SK-N-SH treated with all-trans-retinoic acid at 6 μM for 48 hours (cell line): ENCODE data around the gene IL16.

Experiments used
- CREB5 ChIP-seq: fragments of 250-450 bp; sonication (Bioruptor Pico); IDR thresholded peaks from 2 replicates; pipeline ENCODE4 v1.5.1; 2020; ENCODE audit warnings: low read depth, mild to moderate bottlenecking, moderate library complexity
- CSDC2 ChIP-seq: fragments of 250-450 bp; sonication (Bioruptor Pico); IDR thresholded peaks from 2 replicates; pipeline ENCODE4 v1.5.0; 2020; ENCODE audit warnings: mild to moderate bottlenecking, moderate library complexity
- ESRRG ChIP-seq: fragments of 250-450 bp; sonication (Bioruptor Pico); IDR thresholded peaks from 2 replicates; pipeline ENCODE4 v1.6.1; 2021; ENCODE audit warnings: mild to moderate bottlenecking
- POU6F1 ChIP-seq: fragments of 250-450 bp; sonication (Bioruptor Pico); IDR thresholded peaks from 2 replicates; pipeline ENCODE4 v1.8.0; 2021; ENCODE audit warnings: low read depth, mild to moderate bottlenecking, moderate library complexity, borderline replicate concordance
- RARB ChIP-seq: fragments of 250-450 bp; sonication (Bioruptor Pico); IDR thresholded peaks from 2 replicates; pipeline ENCODE4 v1.8.0; 2021; ENCODE audit warnings: mild to moderate bottlenecking, moderate library complexity
- ZFP3 ChIP-seq: fragments of 250-450 bp; sonication (Bioruptor Pico); IDR thresholded peaks from 2 replicates; pipeline ENCODE4 v1.5.0; 2020; ENCODE audit warnings: mild to moderate bottlenecking, moderate library complexity
- ZFP30 ChIP-seq: fragments of 450-650 bp; formaldehyde crosslinking; IDR thresholded peaks from 2 replicates; pipeline ENCODE4 v1.5.0; 2022; ENCODE audit warnings: mild to moderate bottlenecking, moderate library complexity
- ZNF565 ChIP-seq: fragments of 450-650 bp; formaldehyde crosslinking; conservative IDR thresholded peaks from 2 replicates; pipeline ENCODE4 v1.5.0; 2020; ENCODE audit warnings: low read depth, mild to moderate bottlenecking, moderate library complexity
- ZNF70 ChIP-seq: fragments of 450-650 bp; formaldehyde crosslinking; IDR thresholded peaks from 2 replicates; pipeline ENCODE4 v1.5.0; 2020; ENCODE audit warnings: mild to moderate bottlenecking, moderate library complexity
- ZNF8 ChIP-seq: fragments of 450-650 bp; formaldehyde crosslinking; IDR thresholded peaks from 2 replicates; pipeline ENCODE4 v1.5.0; 2020; ENCODE audit warnings: mild to moderate bottlenecking, moderate library complexity
- TF ChIP-seq, protein P1 (sequence below): fragments of 250-450 bp; sonication (Bioruptor Pico); IDR thresholded peaks from 2 replicates; pipeline ENCODE4 v1.8.0; 2020; ENCODE audit warnings: mild to moderate bottlenecking, moderate library complexity, borderline replicate concordance

DNA sequence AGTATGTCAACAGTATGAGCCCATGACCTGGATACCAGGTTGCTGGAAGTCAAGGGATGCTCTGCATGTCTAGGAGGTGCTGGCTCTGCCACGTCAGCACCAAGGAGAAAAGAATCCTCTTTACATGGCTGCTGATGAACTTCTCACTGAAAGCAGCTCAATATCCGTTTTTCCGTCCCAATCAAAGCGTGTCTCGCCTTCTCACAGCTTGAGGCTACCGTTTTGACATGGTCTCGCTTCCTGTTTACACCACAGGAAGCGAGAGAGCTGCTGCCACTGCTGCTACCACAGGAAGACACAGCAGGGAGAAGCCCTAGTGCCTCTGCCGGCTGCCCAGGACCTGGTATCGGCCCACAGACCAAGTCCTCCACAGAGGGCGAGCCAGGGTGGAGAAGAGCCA lies 100.0 kb downstream of the IL16 start:
- no peak for TF ChIP-seq ZNF8 (CRISPR knock-in tag)
- TF ChIP-seq, protein P1, sequence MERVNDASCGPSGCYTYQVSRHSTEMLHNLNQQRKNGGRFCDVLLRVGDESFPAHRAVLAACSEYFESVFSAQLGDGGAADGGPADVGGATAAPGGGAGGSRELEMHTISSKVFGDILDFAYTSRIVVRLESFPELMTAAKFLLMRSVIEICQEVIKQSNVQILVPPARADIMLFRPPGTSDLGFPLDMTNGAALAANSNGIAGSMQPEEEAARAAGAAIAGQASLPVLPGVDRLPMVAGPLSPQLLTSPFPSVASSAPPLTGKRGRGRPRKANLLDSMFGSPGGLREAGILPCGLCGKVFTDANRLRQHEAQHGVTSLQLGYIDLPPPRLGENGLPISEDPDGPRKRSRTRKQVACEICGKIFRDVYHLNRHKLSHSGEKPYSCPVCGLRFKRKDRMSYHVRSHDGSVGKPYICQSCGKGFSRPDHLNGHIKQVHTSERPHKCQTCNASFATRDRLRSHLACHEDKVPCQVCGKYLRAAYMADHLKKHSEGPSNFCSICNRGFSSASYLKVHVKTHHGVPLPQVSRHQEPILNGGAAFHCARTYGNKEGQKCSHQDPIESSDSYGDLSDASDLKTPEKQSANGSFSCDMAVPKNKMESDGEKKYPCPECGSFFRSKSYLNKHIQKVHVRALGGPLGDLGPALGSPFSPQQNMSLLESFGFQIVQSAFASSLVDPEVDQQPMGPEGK (CRISPR knock-in tag): no peak
- TF ChIP-seq ESRRG (CRISPR knock-in tag): no peak
- no peak for TF ChIP-seq RARB (CRISPR knock-in tag)
- TF ChIP-seq ZNF565 (CRISPR knock-in tag): no peak
- no peak for TF ChIP-seq CSDC2
- no peak for TF ChIP-seq ZFP30 (CRISPR knock-in tag)
- no peak for TF ChIP-seq ZFP3 (CRISPR knock-in tag)
- TF ChIP-seq CREB5: no peak
- no peak for TF ChIP-seq POU6F1 (CRISPR knock-in tag)
- TF ChIP-seq ZNF70: no peak
